HEK293T (cell line): ENCODE results near the gene FOXP4.

ENCODE experiments used
- CTCF ChIA-PET: fragments of 350-600 bp; formaldehyde crosslinking; extraction: SDS; loops from one replicate; lab custom pipeline; 2021; ENCODE audit warnings: antibody characterized with exemption, inconsistent platforms; lab: Yijun Ruan, JAX
- POLR2A ChIA-PET: fragments of 350-600 bp; formaldehyde crosslinking; extraction: SDS; loops from one replicate; lab custom pipeline; 2020; ENCODE audit warnings: antibody characterized with exemption, inconsistent platforms; lab: Yijun Ruan, JAX
- DNase-seq: peaks from one replicate; pipeline ENCODE4 v3.0.0; 2012; ENCODE audit warnings: mixed read lengths; ENCODE audit errors: extremely low spot score
- ARNT ChIP-seq: fragments of 450-650 bp; IDR thresholded peaks from 2 replicates; pipeline ENCODE4 v1.6.1; 2017; ENCODE audit warnings: mild to moderate bottlenecking
- BHLHE40 ChIP-seq: fragments of 450-650 bp; IDR thresholded peaks from 2 replicates; pipeline ENCODE4 v1.6.1; 2016; ENCODE audit warnings: mild to moderate bottlenecking, moderate library complexity, borderline replicate concordance
- CTBP1 ChIP-seq: fragments of 450-650 bp; IDR thresholded peaks from 2 replicates; pipeline ENCODE4 v1.6.1; 2016; ENCODE audit warnings: borderline replicate concordance
- ELF4 ChIP-seq: fragments of 450-650 bp; IDR thresholded peaks from 2 replicates; pipeline ENCODE4 v1.6.1; 2017; ENCODE audit warnings: antibody characterized with exemption
- FOXA1 ChIP-seq: fragments of 450-650 bp; IDR thresholded peaks from 2 replicates; pipeline ENCODE4 v1.6.1; 2016; ENCODE audit warnings: mild to moderate bottlenecking
- FOXK2 ChIP-seq: fragments of 450-650 bp; IDR thresholded peaks from 2 replicates; pipeline ENCODE4 v1.6.1; 2016; ENCODE audit warnings: mild to moderate bottlenecking
- FOXM1 ChIP-seq: fragments of 450-650 bp; IDR thresholded peaks from 2 replicates; pipeline ENCODE4 v1.6.1; 2017; ENCODE audit warnings: mild to moderate bottlenecking, borderline replicate concordance
- HDGF ChIP-seq: fragments of 450-650 bp; IDR thresholded peaks from 2 replicates; pipeline ENCODE4 v1.6.1; 2017; ENCODE audit warnings: antibody characterized with exemption, borderline replicate concordance
- L3MBTL2 ChIP-seq: fragments of 450-650 bp; conservative IDR thresholded peaks from 2 replicates; pipeline ENCODE4 v1.6.1; 2016; ENCODE audit warnings: mild to moderate bottlenecking
- LEF1 ChIP-seq: fragments of 450-650 bp; IDR thresholded peaks from 2 replicates; pipeline ENCODE4 v1.6.1; 2017; ENCODE audit warnings: mild to moderate bottlenecking, borderline replicate concordance
- NFRKB ChIP-seq: fragments of 450-650 bp; IDR thresholded peaks from 2 replicates; pipeline ENCODE4 v1.6.1; 2016; ENCODE audit warnings: mild to moderate bottlenecking, moderate library complexity
- PKNOX1 ChIP-seq: fragments of 450-650 bp; IDR thresholded peaks from 2 replicates; pipeline ENCODE4 v1.6.1; 2016
- SP1 ChIP-seq: fragments of 450-650 bp; IDR thresholded peaks from 2 replicates; pipeline ENCODE4 v1.6.1; 2017
- SUZ12 ChIP-seq: fragments of 450-650 bp; IDR thresholded peaks from 2 replicates; pipeline ENCODE4 v1.6.1; 2016; ENCODE audit warnings: mild to moderate bottlenecking
- TARDBP ChIP-seq: fragments of 450-650 bp; IDR thresholded peaks from 2 replicates; pipeline ENCODE4 v1.6.1; 2016
- ZNF384 ChIP-seq: fragments of 450-650 bp; IDR thresholded peaks from 2 replicates; pipeline ENCODE4 v1.6.1; 2016

FOXP4 gene

GRCh38 chr6:41622206-41622988 lies 76.2 kb downstream of the FOXP4 start:
- ChIA-PET CTCF (interaction anchor here (0.8 kb wide), 1 partner anchor 59 kb away, joined by 5 read pairs; no protein-coding TSS in a partner anchor), POLR2A (no interaction called here)
- no peak for TF ChIP-seq ARNT
- no peak for TF ChIP-seq HDGF
- TF ChIP-seq SP1, result no peak
- no peak for TF ChIP-seq ZNF384
- no peak for TF ChIP-seq TARDBP
- no peak for TF ChIP-seq CTBP1
- no peak for TF ChIP-seq FOXM1
- no peak for TF ChIP-seq PKNOX1
- TF ChIP-seq BHLHE40, result no peak
- DNase-seq, result no peak

GRCh38 chr6:41623330-41623729 lies 77.1 kb downstream of the FOXP4 start:
- TF ChIP-seq SUZ12, result no peak
- no peak for TF ChIP-seq SP1
- TF ChIP-seq ARNT, result no peak
- no peak for TF ChIP-seq NFRKB
- no peak for TF ChIP-seq HDGF
- no peak for TF ChIP-seq FOXK2
- no peak for TF ChIP-seq TARDBP
- no peak for TF ChIP-seq ZNF384
- no peak for TF ChIP-seq BHLHE40
- TF ChIP-seq LEF1, result no peak
- no peak for TF ChIP-seq ELF4
- no peak for TF ChIP-seq FOXM1

GRCh38 chr6:41624621-41625380 lies 78.6 kb downstream of the FOXP4 start:
- no peak for DNase-seq
- ChIA-PET POLR2A (no interaction called here), CTCF (interaction anchor here (0.6 to 0.7 kb wide), 2 partner anchors 33 to 286 kb away, joined by 3 to 5 read pairs; no protein-coding TSS in a partner anchor)
- TF ChIP-seq LEF1 (no peak), ELF4 (no peak), BHLHE40 (no peak), FOXM1 (no peak), CTBP1 (no peak), SP1 (no peak), L3MBTL2 (no peak), SUZ12 (no peak), FOXK2 (no peak), ARNT (no peak), FOXA1 (no peak), TARDBP (no peak), NFRKB (no peak), HDGF (no peak), ZNF384 (no peak)

More at GRCh38 chr6:41623330-41623729, 77.1 kb downstream of the FOXP4 start:
- ChIA-PET POLR2A (no interaction called here), CTCF (no interaction called here)
- DNase-seq, result no peak

GRCh38 chr6:41625442-41625841 lies 79.3 kb downstream of the FOXP4 start:
- CTCF ChIA-PET, result no interaction called here
- DNase-seq, result no peak
- no peak for TF ChIP-seq FOXK2
- TF ChIP-seq ZNF384, result no peak
- no peak for TF ChIP-seq LEF1
- no peak for TF ChIP-seq BHLHE40
- no peak for TF ChIP-seq HDGF
- POLR2A ChIA-PET, result no interaction called here

- no peak for TF ChIP-seq ARNT
- TF ChIP-seq ELF4, result no peak
- TF ChIP-seq FOXA1, result no peak
- no peak for TF ChIP-seq BHLHE40
- no peak for TF ChIP-seq SP1
- no peak for TF ChIP-seq FOXM1
- TF ChIP-seq LEF1, result no peak
- no peak for TF ChIP-seq SUZ12
- no peak for TF ChIP-seq PKNOX1
- TF ChIP-seq TARDBP, result no peak
- TF ChIP-seq NFRKB, result no peak
- TF ChIP-seq FOXK2, result no peak
- TF ChIP-seq ZNF384, result no peak
- no peak for TF ChIP-seq L3MBTL2
- TF ChIP-seq HDGF, result no peak
- TF ChIP-seq CTBP1, result no peak
- ChIA-PET POLR2A (no interaction called here), CTCF (no interaction called here)
- no peak for DNase-seq
Observed at GRCh38 chr6:41626022-41626421, 79.8 kb downstream of the FOXP4 start.

GRCh38 chr6:41626917-41627316 lies 80.7 kb downstream of the FOXP4 start:
- no peak for DNase-seq
- POLR2A ChIA-PET, result no interaction called here
- CTCF ChIA-PET, result no interaction called here
- TF ChIP-seq ZNF384 (no peak), ELF4 (no peak), FOXK2 (no peak), PKNOX1 (no peak), HDGF (no peak)
